GM18502 (cell line): Measurements from ENCODE around the gene TXN.
A peak's percentile ranks its signal among the peaks of the same experiment; 100 is the strongest.
"Not testable (repeated sequence)": the region's sequence is repeated elsewhere in the genome, so short reads cannot be mapped to it uniquely, and the experiment has no call there.

Experiments
- ATAC-seq: cut with Tn5 transposase; IDR thresholded peaks from one replicate; pipeline ENCODE4 v1.9.1; 2021; ENCODE audit warnings: mild to moderate bottlenecking; ENCODE audit not compliant: unreplicated experiment, poor library complexity

The TXN gene

GRCh38 chr9:110257956-110258355, 1.6 kb upstream of the TXN start:
- ATAC-seq: no peak

GRCh38 chr9:110257097-110257841, 962 bp upstream of the TXN start:
- ATAC-seq: peak; percentile 6

GRCh38 chr9:110255463-110256379, 586 bp downstream of the TXN start:
- ATAC-seq: peak; percentile 21

GRCh38 chr9:110255034-110255462, 1.3 kb downstream of the TXN start:
- ATAC-seq: no peak

GRCh38 chr9:110254500-110254899, 1.8 kb downstream of the TXN start:
- ATAC-seq: no peak

- no peak for ATAC-seq
Measured at GRCh38 chr9:110252509-110253139, 3.7 kb downstream of the TXN start.

- ATAC-seq: not testable (repeated sequence)
Measured at GRCh38 chr9:110251770-110252169, 4.5 kb downstream of the TXN start.

GRCh38 chr9:110251212-110251611, 5.1 kb downstream of the TXN start:
- no peak for ATAC-seq

- ATAC-seq: no peak
Measured at GRCh38 chr9:110249603-110250002, 6.7 kb downstream of the TXN start.

- no peak for ATAC-seq
Measured at GRCh38 chr9:110248361-110248760, 7.9 kb downstream of the TXN start.

GRCh38 chr9:110246214-110246613, 10.1 kb downstream of the TXN start:
- ATAC-seq: no peak

GRCh38 chr9:110244616-110245015, 11.7 kb downstream of the TXN start:
- no peak for ATAC-seq

- ATAC-seq: no peak
Measured at GRCh38 chr9:110241858-110242321, 14.4 kb downstream of the TXN start.

GRCh38 chr9:110241260-110241857, 14.9 kb downstream of the TXN start:
- ATAC-seq: no peak

- no peak for ATAC-seq
Measured at GRCh38 chr9:110240198-110240597, 16.1 kb downstream of the TXN start.

GRCh38 chr9:110228321-110228720, 28.0 kb downstream of the TXN start:
- no peak for ATAC-seq

GRCh38 chr9:110224583-110224982, 31.7 kb downstream of the TXN start:
- ATAC-seq: no peak

- ATAC-seq: no peak
Measured at GRCh38 chr9:110220809-110221208, 35.5 kb downstream of the TXN start.

GRCh38 chr9:110217656-110218099, 38.6 kb downstream of the TXN start:
- ATAC-seq: no peak

GRCh38 chr9:110214586-110215355, 41.5 kb downstream of the TXN start:
- ATAC-seq: no peak
